ENCODE results near the gene ATXN1L.
A peak's percentile ranks its signal among the peaks of the same experiment; 100 is the strongest.

The ATXN1L gene

GRCh38 chr16:71840052-71840451 lies 5.7 kb upstream of the ATXN1L start:
- H3K4me3 ChIP-seq (IDR thresholded peaks at IDR 0.05; ENCODE audit: insufficient read depth, low read depth, low read length), result no peak overlapping the region
- H3K27ac ChIP-seq, result no peak overlapping the region
- H3K4me2 ChIP-seq, result no peak overlapping the region
- H2AFZ ChIP-seq (ENCODE audit: low read depth), result no peak overlapping the region
- H3K4me1 ChIP-seq (ENCODE audit: low read depth, poor library complexity, severe bottlenecking), result peaks cover 3% of the 10 kb centered on the region
- TF ChIP-seq, protein P1, sequence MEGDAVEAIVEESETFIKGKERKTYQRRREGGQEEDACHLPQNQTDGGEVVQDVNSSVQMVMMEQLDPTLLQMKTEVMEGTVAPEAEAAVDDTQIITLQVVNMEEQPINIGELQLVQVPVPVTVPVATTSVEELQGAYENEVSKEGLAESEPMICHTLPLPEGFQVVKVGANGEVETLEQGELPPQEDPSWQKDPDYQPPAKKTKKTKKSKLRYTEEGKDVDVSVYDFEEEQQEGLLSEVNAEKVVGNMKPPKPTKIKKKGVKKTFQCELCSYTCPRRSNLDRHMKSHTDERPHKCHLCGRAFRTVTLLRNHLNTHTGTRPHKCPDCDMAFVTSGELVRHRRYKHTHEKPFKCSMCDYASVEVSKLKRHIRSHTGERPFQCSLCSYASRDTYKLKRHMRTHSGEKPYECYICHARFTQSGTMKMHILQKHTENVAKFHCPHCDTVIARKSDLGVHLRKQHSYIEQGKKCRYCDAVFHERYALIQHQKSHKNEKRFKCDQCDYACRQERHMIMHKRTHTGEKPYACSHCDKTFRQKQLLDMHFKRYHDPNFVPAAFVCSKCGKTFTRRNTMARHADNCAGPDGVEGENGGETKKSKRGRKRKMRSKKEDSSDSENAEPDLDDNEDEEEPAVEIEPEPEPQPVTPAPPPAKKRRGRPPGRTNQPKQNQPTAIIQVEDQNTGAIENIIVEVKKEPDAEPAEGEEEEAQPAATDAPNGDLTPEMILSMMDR (conservative IDR thresholded peaks at IDR 0.05; ENCODE audit: low read depth, low read length), result no peak
- H3K27me3 ChIP-seq (ENCODE audit: insufficient read depth, low read depth), result no peaks in the 10 kb centered on the region
- no peaks in the 10 kb centered on the region for H4K20me1 ChIP-seq (ENCODE audit: insufficient read depth)
- no peak overlapping the region for H3K9ac ChIP-seq
- H3K79me2 ChIP-seq (ENCODE audit: insufficient read depth, low read depth), result no peaks in the 10 kb centered on the region
- H3K36me3 ChIP-seq (ENCODE audit: insufficient read depth), result no peaks in the 10 kb centered on the region

- Histone ChIP-seq H3K4me2 (no peak overlapping the region), H3K9ac (no peak overlapping the region), H3K79me2 (ENCODE audit: insufficient read depth, low read depth) (peaks cover 27% of the 10 kb centered on the region), H3K27ac (no peak overlapping the region), H4K20me1 (ENCODE audit: insufficient read depth) (no peaks in the 10 kb centered on the region), H3K27me3 (ENCODE audit: insufficient read depth, low read depth) (no peaks in the 10 kb centered on the region), H2AFZ (ENCODE audit: low read depth) (no peak overlapping the region), H3K4me1 (ENCODE audit: low read depth, poor library complexity, severe bottlenecking) (peaks cover 19% of the 10 kb centered on the region), H3K4me3 (IDR thresholded peaks at IDR 0.05; ENCODE audit: insufficient read depth, low read depth, low read length) (no peak overlapping the region), H3K36me3 (ENCODE audit: insufficient read depth) (no peaks in the 10 kb centered on the region)
- TF ChIP-seq, protein P1 (conservative IDR thresholded peaks at IDR 0.05; ENCODE audit: low read depth, low read length), result no peak
Observed at GRCh38 chr16:71843572-71843971, 2.2 kb upstream of the ATXN1L start.

- Histone ChIP-seq H3K27me3 (ENCODE audit: insufficient read depth, low read depth) (no peaks in the 10 kb centered on the region), H3K4me2 (peak overlapping the region; percentile 75), H3K4me3 (IDR thresholded peaks at IDR 0.05; ENCODE audit: insufficient read depth, low read depth, low read length) (no peak overlapping the region), H3K36me3 (ENCODE audit: insufficient read depth) (peaks cover 4% of the 10 kb centered on the region; the same call in 1 of the 2 replicates), H2AFZ (ENCODE audit: low read depth) (peak overlapping the region; percentile 82), H3K4me1 (ENCODE audit: low read depth, poor library complexity, severe bottlenecking) (peaks cover 19% of the 10 kb centered on the region), H3K27ac (peak overlapping the region; percentile 47; the same call in 1 of the 2 replicates), H3K79me2 (ENCODE audit: insufficient read depth, low read depth) (peaks cover 29% of the 10 kb centered on the region), H4K20me1 (ENCODE audit: insufficient read depth) (no peaks in the 10 kb centered on the region), H3K9ac (peak overlapping the region; percentile 75)
- TF ChIP-seq, protein P1 (conservative IDR thresholded peaks at IDR 0.05; ENCODE audit: low read depth, low read length), result no peak
Observed at GRCh38 chr16:71846431-71846830, 655 bp downstream of the ATXN1L start.

- Histone ChIP-seq H4K20me1 (ENCODE audit: insufficient read depth) (no peaks in the 10 kb centered on the region), H2AFZ (ENCODE audit: low read depth) (no peak overlapping the region), H3K27ac (peak overlapping the region; percentile 47; the same call in 1 of the 2 replicates), H3K4me3 (IDR thresholded peaks at IDR 0.05; ENCODE audit: insufficient read depth, low read depth, low read length) (no peak overlapping the region), H3K4me2 (peak overlapping the region; percentile 75), H3K36me3 (ENCODE audit: insufficient read depth) (peaks cover 4% of the 10 kb centered on the region; the same call in 1 of the 2 replicates), H3K9ac (0 out of 2 replicates have a peak overlapping the region, but pooled peaks have one; percentile 75), H3K79me2 (ENCODE audit: insufficient read depth, low read depth) (peaks cover 29% of the 10 kb centered on the region), H3K4me1 (ENCODE audit: low read depth, poor library complexity, severe bottlenecking) (peaks cover 22% of the 10 kb centered on the region), H3K27me3 (ENCODE audit: insufficient read depth, low read depth) (no peaks in the 10 kb centered on the region)
- TF ChIP-seq, protein P1 (conservative IDR thresholded peaks at IDR 0.05; ENCODE audit: low read depth, low read length), result no peak
Observed at GRCh38 chr16:71847096-71847495, 1.3 kb downstream of the ATXN1L start.

Data from KMS-11 (cell line).